NCI-H748 (cell line): ENCODE data around the gene APLF.
"Not testable (repeated sequence)": the region's sequence is repeated elsewhere in the genome, so short reads cannot be mapped to it uniquely, and the experiment has no call there.

Experiments used
- DNase-seq: peaks from one replicate; lab custom pipeline; 2025; ENCODE audit not compliant: unreplicated experiment; lab: John Stamatoyannopoulos, UW

Gene APLF

GRCh38 chr2:68521037-68521436 is 53.7 kb downstream of the APLF start:
- no peak for DNase-seq

DNA sequence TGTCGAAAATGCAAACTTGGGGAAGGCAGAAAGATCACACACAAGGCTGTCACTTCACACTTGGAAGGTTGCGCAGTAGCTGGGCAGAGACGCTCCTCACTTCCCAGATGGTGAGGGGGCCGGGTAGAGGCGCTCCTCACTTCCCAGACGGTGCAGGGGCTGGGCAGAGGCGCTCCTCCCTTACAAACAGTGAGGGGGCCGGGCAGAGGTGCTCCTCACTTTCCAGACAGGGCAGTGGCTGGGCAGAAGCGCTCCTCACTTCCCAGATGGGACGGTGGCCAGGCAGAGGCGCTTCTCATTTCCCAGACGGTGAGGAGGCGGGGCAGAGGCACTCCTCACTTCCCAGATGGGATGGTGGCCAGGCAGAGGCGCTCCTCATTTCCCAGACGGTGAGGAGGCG is 59.6 kb downstream of the APLF start:
- not testable (repeated sequence) for DNase-seq

- DNase-seq: not testable (repeated sequence)
Observed at GRCh38 chr2:68527343-68528081, 60.1 kb downstream of the APLF start.

DNA sequence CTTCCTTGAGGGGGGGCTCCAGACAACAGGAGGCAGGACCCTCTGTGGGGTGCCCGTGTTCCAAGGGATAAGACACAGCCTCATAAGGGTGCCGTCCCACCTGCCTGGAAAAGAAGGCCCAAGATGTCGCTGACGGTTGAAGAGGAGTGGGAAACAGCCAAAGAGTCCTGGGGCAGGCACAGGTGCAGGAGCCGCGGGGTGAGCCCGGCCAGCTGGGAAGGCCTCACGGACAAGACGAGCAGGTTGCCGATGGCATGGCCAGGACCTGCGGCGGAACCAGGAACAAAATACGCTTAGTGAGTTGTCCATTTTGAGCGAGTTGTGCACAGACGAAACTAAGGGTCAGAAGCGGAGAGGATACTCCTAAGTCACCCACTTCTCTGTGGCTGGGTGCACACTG is 61.8 kb downstream of the APLF start:
- not testable (repeated sequence) for DNase-seq

GRCh38 chr2:68529651-68530050 is 62.3 kb downstream of the APLF start:
- not testable (repeated sequence) for DNase-seq

DNA sequence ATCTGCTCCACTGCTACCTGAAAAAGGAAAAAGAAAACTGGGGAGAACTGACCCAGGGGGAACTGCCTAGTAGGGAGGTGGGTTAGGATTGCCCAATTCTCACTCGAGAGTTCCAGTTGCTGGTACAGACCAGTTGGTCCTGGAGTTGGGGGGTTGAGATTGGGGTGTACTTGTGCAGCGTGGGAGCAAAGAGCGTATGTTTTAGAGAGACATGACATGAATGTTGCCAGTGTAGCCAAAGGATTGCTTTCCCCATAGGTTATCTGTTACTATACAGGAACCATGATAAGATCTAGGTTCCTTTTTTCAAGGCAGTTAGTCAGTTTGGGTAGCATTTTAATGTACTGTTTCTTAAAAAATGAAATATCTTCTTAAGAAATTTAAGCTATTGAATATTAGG is 68.6 kb downstream of the APLF start:
- no peak for DNase-seq

DNA sequence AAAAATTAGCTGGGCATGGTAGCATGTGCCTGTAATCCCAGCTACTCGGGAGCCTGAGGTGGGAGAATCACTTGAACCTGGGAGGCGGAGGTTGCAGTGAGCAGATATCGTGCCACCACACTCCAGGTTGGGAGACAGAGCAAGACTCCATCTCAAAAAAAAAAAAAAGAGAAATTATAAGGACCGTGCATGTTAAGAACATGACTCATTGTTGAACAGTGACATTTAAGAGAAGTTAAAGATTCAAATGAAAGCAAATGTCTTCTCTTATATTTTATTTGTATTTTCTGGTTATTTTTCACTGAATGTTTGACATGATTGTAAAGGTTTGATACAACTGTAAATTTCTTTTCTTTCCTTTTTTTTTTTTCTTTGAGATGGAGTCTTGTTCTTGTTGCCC is 69.6 kb downstream of the APLF start:
- no peak for DNase-seq

GRCh38 chr2:68537809-68538208 is 70.4 kb downstream of the APLF start:
- no peak for DNase-seq

DNA sequence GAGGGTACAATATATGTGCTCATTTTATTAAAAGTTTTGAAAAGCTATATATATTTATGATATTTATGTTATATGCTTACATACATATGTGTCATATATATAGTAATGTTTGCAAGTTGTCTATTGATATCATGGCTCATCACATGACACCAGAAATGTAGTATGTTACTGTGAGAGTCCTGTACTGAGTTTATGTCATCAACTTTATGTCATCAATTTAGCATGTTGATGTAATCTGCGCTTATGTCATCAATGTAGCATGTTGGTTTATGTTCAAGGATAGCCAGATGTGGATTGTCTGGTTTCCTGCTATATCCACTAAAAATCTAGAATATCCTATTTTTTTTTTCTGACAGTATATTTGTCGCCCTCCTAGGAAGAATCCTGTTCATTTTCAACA is 77.4 kb downstream of the APLF start:
- no peak for DNase-seq

DNA sequence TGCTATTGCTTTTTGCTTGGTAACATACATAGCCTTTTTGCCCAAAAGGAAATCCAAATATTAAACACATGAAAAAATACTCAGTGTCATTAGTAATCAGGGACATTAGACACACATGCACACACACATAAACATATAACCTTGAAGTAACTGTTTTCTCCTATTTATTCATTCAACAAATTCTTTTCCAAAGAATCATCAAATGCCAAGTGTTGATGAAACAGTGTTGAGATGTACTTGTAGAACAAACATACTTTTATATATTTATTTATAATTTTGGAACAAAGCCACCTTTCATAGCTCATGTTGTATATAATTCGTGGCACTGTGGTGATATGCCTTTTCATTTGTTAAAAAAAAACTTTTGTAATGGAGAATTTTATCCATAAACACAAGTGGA is 81.0 kb downstream of the APLF start:
- no peak for DNase-seq

DNA sequence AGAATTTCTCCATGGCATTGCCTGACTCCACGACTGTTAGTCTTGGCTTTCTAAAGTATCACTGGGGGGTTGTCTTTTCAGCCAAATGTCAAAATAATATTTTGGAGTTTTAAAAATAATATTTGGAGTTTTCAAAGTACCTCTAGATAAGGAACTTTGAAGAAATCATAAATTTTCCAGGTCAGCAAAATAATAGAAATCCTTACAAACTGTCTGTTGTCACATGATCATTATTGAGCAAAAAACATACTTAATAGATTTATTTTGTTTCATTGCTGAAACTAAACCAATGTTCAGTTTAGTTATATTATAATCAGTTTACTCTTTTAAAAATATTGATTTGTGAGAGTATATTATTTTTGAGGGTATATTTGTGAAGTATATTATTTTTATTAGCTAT is 85.7 kb downstream of the APLF start:
- DNase-seq: no peak

DNA sequence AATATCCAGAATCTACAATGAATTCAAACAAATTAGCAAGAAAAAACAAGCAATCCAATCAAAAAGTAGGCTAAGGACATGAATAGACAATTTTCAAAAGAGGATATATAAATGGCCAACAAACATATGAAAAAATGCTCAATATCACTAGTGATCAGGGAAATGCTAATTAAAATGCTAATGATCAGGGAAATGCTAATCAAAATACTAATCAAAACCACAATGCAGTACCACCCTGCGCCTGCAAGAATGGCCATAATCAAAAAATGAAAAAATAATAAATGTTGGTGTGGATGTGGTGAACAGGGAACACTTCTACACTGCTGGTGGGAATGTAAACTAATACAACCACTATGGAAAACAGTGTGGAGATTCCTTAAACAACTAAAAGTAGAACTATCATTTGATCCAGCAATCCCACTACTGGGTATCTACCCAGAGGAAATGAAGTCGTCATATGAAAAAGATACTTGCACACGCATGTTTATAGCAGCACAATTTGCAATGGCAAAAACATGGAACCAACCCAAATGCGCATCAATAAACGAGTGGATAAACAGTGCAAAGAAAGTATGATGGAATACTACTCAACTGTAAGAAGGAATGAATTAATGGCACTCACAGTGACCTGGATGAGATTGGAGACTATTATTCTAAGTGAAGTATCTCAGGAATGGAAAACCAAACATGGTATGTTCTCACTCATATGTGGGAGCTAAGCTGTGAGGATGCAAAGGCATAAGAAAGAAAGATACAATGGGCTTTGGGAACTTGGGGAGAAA is 88.2 kb downstream of the APLF start:
- DNase-seq: not testable (repeated sequence)

GRCh38 chr2:68556381-68556780 is 89.0 kb downstream of the APLF start:
- no peak for DNase-seq

DNA sequence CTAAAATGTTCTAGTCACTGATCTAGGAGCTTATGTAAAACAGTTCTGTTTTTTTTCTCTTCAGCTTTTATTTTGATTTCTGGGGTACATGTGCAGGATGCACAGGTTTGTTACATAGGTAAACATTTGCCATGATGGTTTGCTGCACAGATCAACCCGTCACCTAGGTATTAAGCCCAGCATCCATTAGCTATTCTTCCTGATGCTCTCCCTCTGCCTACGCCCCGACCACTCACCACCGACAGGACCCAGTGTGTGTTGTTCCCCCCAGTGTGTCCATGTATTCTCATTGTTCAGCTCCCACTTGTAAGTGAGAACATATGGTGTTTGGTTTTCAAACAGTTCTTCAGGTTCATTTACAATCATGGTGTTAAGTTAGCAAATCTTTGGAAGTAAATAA is 91.2 kb downstream of the APLF start:
- DNase-seq: no peak

DNA sequence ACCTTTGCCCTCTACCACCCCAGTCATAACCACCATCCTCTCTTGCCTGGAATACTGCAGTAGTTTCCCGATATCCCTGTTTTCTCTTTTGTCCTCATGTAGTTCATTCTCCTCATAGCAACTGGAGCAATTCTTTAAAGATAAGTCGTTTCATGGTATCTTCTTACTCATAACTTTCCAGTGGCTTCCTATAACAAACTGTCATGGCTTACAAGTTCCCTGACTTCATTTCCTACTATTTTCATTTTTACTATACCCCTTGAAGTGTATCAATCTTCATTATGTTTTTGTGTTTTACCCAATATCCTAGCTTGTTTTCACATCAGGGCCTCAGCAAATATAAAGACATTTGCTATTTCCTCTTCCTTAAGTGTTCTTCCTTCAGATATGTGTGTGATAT is 92.3 kb downstream of the APLF start:
- DNase-seq: no peak

- no peak for DNase-seq
Observed at GRCh38 chr2:68560545-68560944, 93.2 kb downstream of the APLF start.

DNA sequence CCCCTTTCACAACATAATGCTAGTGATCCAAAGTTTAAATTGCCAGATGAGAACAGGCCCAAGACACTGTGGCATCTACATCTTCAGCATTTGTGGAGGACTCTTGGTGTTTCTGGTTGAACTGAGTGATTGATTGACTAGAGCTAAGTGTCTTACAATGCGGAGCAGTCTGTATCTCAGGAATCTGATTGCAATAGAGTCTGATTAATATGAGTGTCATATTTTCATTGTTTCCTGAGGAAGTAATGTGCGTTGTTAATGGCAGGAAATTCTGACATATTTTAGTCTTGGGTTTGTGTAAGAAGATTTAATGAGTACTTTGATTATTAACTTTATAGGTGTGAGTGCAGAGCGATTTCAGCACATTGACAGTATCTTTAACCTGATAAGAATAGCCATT is 94.0 kb downstream of the APLF start:
- no peak for DNase-seq

DNA sequence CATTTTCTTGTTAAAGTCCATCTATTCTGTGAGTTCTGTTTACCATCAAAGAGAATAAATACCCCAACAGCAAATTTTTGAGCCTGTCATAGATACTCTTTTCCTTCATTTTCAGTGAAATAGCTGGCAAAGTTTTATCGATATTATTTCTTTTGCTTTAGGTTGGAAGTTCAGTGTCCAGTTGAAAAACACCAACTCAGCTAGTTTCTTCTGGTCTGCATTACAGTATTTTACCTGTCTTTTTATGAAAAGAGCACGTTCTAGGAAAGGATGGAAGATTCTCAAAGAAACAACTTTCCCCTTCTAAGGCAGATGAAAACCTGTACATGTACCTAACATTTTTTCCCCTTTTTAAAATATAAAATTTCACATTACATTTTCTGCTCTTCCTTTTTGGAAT is 95.5 kb downstream of the APLF start:
- no peak for DNase-seq

GRCh38 chr2:68564426-68564825 is 97.0 kb downstream of the APLF start:
- no peak for DNase-seq

DNA sequence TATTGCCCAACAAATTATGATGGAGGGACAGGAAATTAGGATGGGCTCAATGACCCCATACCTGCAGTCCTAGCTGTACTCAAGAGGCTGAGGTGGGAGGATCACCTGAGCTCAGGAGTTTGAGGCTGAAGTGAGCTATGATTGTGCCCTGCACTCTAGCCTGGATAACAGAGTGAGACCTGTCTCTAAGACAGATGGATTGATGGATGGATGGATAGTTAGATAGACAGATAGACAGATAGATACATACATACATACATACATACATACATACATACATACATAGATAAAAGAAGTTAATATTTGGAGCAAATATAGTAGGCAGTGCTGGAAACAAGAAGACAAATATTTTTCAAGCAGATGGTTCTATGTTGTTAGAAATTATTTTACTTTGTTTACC is 97.9 kb downstream of the APLF start:
- no peak for DNase-seq

GRCh38 chr2:68565858-68566257 is 98.5 kb downstream of the APLF start:
- DNase-seq: no peak

DNA sequence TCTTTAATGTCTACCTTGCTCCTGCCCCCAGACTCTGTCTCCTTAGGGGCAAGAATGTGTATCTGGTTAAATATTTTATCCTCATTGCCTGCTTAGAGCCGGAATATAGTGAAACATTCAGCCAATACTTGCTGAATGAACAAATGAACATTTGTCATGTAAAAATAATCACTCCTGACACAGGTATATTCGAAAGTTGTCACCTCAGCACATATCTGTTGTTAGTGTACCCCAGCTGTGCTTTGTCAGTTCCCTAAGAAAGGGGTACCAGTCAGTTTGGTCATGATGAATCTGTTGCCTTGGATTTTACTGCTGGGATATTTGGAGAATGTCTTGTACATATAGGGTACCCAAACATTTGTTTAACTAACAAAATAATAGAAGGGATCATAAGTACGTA is 99.0 kb downstream of the APLF start:
- DNase-seq: no peak

- no peak for DNase-seq
Observed at GRCh38 chr2:68568116-68568515, 100.7 kb downstream of the APLF start.
